WTC11 (cell line): ENCODE measurements around the gene AHRR.
"Not testable (repeated sequence)": the region's sequence is repeated elsewhere in the genome, so short reads cannot be mapped to it uniquely, and the experiment has no call there.

Source experiments
- GRHL2 ChIP-seq: fragments of 250-450 bp; sonication (Bioruptor Pico); IDR thresholded peaks from 2 replicates; pipeline ENCODE4 v1.8.0; 2022; ENCODE audit warnings: mild to moderate bottlenecking, moderate library complexity; ENCODE audit not compliant: insufficient replicate concordance, severe bottlenecking
- RELA ChIP-seq: sonication (generic); formaldehyde crosslinking; IDR thresholded peaks from 2 replicates; pipeline ENCODE4 v1.8.1; 2022; ENCODE audit warnings: missing genetic modification reagents, mild to moderate bottlenecking, borderline replicate concordance
- TP53 ChIP-seq: sonication (generic); formaldehyde crosslinking; IDR thresholded peaks from 2 replicates; pipeline ENCODE4 v1.8.1; 2023; ENCODE audit warnings: mild to moderate bottlenecking, missing genetic modification reagents
- ZNF121 ChIP-seq: sonication (generic); formaldehyde crosslinking; IDR thresholded peaks from 2 replicates; pipeline ENCODE4 v1.8.0; 2023; ENCODE audit warnings: missing genetic modification reagents
- TF ChIP-seq, protein P1 (sequence below): fragments of 200-600 bp; IDR thresholded peaks from 2 replicates; pipeline ENCODE4 v1.8.0; 2022; ENCODE audit warnings: antibody characterized with exemption
- TF ChIP-seq, protein P2 (sequence below): sonication (generic); formaldehyde crosslinking; conservative IDR thresholded peaks from 2 replicates; pipeline ENCODE4 v1.8.1; 2022; ENCODE audit warnings: mild to moderate bottlenecking, missing genetic modification reagents

DNA sequence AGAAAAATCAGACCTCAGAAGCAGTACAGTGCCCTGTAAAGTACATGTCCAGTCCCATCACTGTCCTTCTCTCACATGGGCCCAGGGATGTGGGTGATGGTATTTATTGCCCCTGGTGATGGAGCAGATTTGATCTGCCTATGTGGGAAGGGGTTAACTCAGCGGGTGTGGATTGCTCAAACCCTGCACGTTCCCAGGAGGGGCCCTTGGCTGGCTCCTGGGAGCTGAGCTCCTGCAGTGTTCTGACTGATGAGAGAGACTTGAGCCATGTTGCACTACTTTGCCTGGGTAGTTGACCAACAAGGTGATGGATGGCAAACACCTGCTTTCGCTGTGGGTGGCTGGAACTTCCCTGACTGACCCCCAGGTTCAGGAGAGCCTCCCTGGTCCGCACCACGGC lies 21.6 kb upstream of the AHRR start:
- TF ChIP-seq, protein P1, sequence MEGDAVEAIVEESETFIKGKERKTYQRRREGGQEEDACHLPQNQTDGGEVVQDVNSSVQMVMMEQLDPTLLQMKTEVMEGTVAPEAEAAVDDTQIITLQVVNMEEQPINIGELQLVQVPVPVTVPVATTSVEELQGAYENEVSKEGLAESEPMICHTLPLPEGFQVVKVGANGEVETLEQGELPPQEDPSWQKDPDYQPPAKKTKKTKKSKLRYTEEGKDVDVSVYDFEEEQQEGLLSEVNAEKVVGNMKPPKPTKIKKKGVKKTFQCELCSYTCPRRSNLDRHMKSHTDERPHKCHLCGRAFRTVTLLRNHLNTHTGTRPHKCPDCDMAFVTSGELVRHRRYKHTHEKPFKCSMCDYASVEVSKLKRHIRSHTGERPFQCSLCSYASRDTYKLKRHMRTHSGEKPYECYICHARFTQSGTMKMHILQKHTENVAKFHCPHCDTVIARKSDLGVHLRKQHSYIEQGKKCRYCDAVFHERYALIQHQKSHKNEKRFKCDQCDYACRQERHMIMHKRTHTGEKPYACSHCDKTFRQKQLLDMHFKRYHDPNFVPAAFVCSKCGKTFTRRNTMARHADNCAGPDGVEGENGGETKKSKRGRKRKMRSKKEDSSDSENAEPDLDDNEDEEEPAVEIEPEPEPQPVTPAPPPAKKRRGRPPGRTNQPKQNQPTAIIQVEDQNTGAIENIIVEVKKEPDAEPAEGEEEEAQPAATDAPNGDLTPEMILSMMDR: not testable (repeated sequence)
- TF ChIP-seq, protein P2, sequence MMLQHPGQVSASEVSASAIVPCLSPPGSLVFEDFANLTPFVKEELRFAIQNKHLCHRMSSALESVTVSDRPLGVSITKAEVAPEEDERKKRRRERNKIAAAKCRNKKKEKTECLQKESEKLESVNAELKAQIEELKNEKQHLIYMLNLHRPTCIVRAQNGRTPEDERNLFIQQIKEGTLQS (CRISPR knock-in tag): not testable (repeated sequence)
- TF ChIP-seq GRHL2; RELA (CRISPR knock-in tag); ZNF121 (CRISPR knock-in tag); TP53 (CRISPR knock-in tag): not testable (repeated sequence)
